ENCODE results near the gene CD300LG.

CD300LG gene

GRCh38 chr17:43857141-43857540 lies 10.2 kb downstream of the CD300LG start:
- no peaks in the 10 kb centered on the region for H3K27me3 ChIP-seq (ENCODE audit: control insufficient read depth, low read length)
- H3K4me1 ChIP-seq (ENCODE audit: control insufficient read depth, low read length) = no peaks in the 10 kb centered on the region
- no peak overlapping the region for H3K27ac ChIP-seq (ENCODE audit: low read depth, low read length)
- no peaks in the 10 kb centered on the region for H3F3A ChIP-seq (ENCODE audit: control insufficient read depth, insufficient read depth)
- no peaks in the 10 kb centered on the region for H4K20me1 ChIP-seq (ENCODE audit: control insufficient read depth, insufficient read depth, low read depth, low read length)
- no peak overlapping the region for H3K4me2 ChIP-seq (ENCODE audit: low read length)
- TF ChIP-seq EZH2phosphoT487 (IDR thresholded peaks at IDR 0.05; ENCODE audit: borderline replicate concordance, low read length) (no peak), CTCF (IDR thresholded peaks at IDR 0.05; ENCODE audit: low read depth, low read length, poor library complexity, severe bottlenecking) (no peak)
- H3K36me3 ChIP-seq (ENCODE audit: control insufficient read depth, low read length) = no peaks in the 10 kb centered on the region
- no peaks in the 10 kb centered on the region for H3K9me3 ChIP-seq (ENCODE audit: control insufficient read depth, insufficient read depth, low read length)
- no peak overlapping the region for H3K4me3 ChIP-seq (ENCODE audit: low read length)
- H3K79me2 ChIP-seq (ENCODE audit: control insufficient read depth, low read length) = no peaks in the 10 kb centered on the region
- H3K9me2 ChIP-seq (replicated peaks; ENCODE audit: control insufficient read depth, low read length) = no peaks in the 10 kb centered on the region

GRCh38 chr17:43857957-43858600 lies 11.1 kb downstream of the CD300LG start:
- TF ChIP-seq CTCF (IDR thresholded peaks at IDR 0.05; ENCODE audit: low read depth, low read length, poor library complexity, severe bottlenecking) (no peak), EZH2phosphoT487 (IDR thresholded peaks at IDR 0.05; ENCODE audit: borderline replicate concordance, low read length) (no peak)

GRCh38 chr17:43860077-43860725 lies 13.2 kb downstream of the CD300LG start:
- Histone ChIP-seq H3K9me3 (ENCODE audit: control insufficient read depth, insufficient read depth, low read length) (no peaks in the 10 kb centered on the region), H3K79me2 (ENCODE audit: control insufficient read depth, low read length) (no peaks in the 10 kb centered on the region), H4K20me1 (ENCODE audit: control insufficient read depth, insufficient read depth, low read depth, low read length) (no peaks in the 10 kb centered on the region), H3F3A (ENCODE audit: control insufficient read depth, insufficient read depth) (no peaks in the 10 kb centered on the region), H3K36me3 (ENCODE audit: control insufficient read depth, low read length) (no peaks in the 10 kb centered on the region), H3K27me3 (ENCODE audit: control insufficient read depth, low read length) (no peaks in the 10 kb centered on the region), H3K9me2 (replicated peaks; ENCODE audit: control insufficient read depth, low read length) (no peaks in the 10 kb centered on the region), H3K27ac (ENCODE audit: low read depth, low read length) (no peak overlapping the region), H3K4me3 (ENCODE audit: low read length) (no peak overlapping the region), H3K4me1 (ENCODE audit: control insufficient read depth, low read length) (no peaks in the 10 kb centered on the region), H3K4me2 (ENCODE audit: low read length) (no peak overlapping the region)
- TF ChIP-seq CTCF (IDR thresholded peaks at IDR 0.05; ENCODE audit: low read depth, low read length, poor library complexity, severe bottlenecking) (no peak), EZH2phosphoT487 (IDR thresholded peaks at IDR 0.05; ENCODE audit: borderline replicate concordance, low read length) (no peak)

More at GRCh38 chr17:43857957-43858600, 11.1 kb downstream of the CD300LG start:
- no peaks in the 10 kb centered on the region for H4K20me1 ChIP-seq (ENCODE audit: control insufficient read depth, insufficient read depth, low read depth, low read length)
- H3K36me3 ChIP-seq (ENCODE audit: control insufficient read depth, low read length) = no peaks in the 10 kb centered on the region
- H3K9me2 ChIP-seq (replicated peaks; ENCODE audit: control insufficient read depth, low read length) = no peaks in the 10 kb centered on the region
- H3K9me3 ChIP-seq (ENCODE audit: control insufficient read depth, insufficient read depth, low read length) = no peaks in the 10 kb centered on the region
- H3F3A ChIP-seq (ENCODE audit: control insufficient read depth, insufficient read depth) = no peaks in the 10 kb centered on the region
- no peaks in the 10 kb centered on the region for H3K4me1 ChIP-seq (ENCODE audit: control insufficient read depth, low read length)
- no peak overlapping the region for H3K27ac ChIP-seq (ENCODE audit: low read depth, low read length)
- H3K4me2 ChIP-seq (ENCODE audit: low read length) = no peak overlapping the region
- no peaks in the 10 kb centered on the region for H3K79me2 ChIP-seq (ENCODE audit: control insufficient read depth, low read length)
- no peak overlapping the region for H3K4me3 ChIP-seq (ENCODE audit: low read length)
- no peaks in the 10 kb centered on the region for H3K27me3 ChIP-seq (ENCODE audit: control insufficient read depth, low read length)

Data from DOHH2 (cell line).